ENCODE results near the gene AUH.
"Not testable (repeated sequence)": the region's sequence is repeated elsewhere in the genome, so short reads cannot be mapped to it uniquely, and the experiment has no call there.

Gene AUH

DNA sequence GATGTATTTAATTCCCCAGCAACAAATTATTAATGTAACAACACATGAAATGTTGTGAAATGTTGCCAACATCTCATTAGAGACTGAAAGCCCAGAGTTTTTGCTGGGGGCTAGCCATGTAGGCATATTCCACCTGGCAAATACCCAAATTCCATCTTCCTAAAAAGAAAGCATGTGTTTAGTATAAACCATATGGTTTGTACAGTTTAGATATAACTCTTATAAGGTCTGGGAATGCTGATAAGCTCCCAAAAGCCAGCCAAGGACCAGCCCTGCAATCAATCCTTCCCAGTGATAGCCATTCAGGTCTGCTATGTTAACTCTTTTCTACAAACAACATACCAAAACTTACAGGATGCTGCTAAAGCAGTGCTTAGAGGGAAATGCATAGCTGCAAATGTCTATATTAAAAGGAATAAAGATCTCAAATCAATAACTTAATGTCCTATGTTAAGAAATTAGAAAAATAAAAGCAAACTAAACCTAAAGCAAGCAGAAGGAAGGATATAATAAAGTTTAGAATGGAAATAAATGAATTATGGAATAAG is 158.9 kb downstream of the AUH start:
- peak; percentile 60 for DNase-seq

GRCh38 chr9:91200692-91201336 is 160.9 kb downstream of the AUH start:
- DNase-seq, result no peak

DNA sequence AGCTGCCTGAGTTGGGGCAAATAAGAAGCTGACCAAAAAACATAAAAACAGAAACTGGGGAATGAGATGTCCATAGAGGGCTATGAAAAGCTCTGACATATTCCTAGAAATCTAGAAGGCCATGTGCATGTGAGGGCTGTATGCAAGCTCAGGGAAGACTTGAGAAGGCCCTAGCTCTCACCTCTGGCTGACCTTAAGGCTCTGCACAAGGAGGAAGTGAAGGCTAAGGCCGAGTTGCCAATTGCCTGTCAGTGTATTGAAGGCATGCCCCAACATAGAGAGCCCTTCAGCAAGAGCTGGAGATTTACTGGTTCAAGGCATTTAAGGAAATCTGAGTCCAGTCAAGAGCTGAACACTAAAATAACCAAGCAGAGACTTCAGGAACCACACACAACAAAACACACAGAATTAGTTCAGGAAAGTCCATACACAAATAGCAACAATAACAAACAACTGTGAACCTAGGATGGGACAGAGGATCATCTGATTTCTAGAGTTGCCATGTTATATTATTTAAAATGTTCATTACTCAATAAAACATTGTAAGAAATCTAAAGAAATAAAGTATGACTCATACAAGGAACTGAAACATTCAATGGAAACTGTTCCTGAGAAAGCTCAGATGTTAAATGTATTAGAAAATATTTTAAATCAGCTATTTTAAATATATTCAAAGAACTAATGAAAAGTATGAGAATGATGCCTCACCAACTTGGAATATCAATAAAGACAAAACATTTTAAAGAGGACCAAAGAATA is 161.8 kb downstream of the AUH start:
- no peak for DNase-seq

GRCh38 chr9:91198881-91199280 is 162.8 kb downstream of the AUH start:
- not testable (repeated sequence) for DNase-seq

GRCh38 chr9:91198405-91198804 is 163.3 kb downstream of the AUH start:
- no peak for DNase-seq

DNA sequence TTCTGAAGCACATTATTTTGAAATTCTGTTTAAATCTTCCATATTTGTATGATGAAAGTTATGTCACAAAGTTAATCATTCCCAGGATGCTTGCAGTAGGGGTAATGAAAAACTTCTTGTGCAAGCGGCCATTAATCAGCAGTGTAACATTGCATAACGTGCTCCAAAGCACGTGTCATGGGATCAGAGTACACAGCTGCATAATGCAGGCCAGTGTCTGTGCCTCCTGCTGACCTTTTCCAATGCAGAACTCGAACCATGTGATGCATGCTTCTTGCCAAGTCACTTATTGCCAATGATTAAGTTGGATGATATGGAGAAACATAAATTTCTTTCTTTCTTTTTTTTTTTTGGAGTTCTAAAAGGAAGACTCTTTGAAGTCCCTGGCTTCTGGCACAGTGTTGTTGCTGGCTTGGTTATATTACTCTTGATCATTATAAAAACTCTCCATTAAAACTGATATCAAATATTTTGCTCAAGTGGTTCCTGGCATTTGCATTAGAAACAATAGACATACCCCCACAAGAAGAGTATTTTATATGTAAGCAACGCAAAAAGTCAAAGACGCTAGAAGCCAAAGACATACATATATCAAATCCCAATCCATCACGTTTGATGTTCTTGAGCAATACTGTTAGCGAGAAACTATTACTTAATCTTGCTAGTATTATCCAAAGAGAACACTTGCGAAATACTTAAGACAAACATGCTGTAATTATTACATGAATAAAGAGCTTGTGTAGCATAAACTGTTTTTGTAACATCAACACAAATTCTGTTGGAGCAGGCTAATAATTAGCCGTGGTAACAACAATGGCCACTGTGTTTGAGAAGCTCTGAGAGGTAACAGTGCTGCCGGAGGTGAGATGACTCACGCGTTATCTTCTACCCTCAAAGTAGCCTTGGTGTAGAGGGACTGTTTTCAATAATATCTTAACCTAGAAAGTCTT is 164.2 kb downstream of the AUH start:
- DNase-seq, result peak; percentile 33

DNA sequence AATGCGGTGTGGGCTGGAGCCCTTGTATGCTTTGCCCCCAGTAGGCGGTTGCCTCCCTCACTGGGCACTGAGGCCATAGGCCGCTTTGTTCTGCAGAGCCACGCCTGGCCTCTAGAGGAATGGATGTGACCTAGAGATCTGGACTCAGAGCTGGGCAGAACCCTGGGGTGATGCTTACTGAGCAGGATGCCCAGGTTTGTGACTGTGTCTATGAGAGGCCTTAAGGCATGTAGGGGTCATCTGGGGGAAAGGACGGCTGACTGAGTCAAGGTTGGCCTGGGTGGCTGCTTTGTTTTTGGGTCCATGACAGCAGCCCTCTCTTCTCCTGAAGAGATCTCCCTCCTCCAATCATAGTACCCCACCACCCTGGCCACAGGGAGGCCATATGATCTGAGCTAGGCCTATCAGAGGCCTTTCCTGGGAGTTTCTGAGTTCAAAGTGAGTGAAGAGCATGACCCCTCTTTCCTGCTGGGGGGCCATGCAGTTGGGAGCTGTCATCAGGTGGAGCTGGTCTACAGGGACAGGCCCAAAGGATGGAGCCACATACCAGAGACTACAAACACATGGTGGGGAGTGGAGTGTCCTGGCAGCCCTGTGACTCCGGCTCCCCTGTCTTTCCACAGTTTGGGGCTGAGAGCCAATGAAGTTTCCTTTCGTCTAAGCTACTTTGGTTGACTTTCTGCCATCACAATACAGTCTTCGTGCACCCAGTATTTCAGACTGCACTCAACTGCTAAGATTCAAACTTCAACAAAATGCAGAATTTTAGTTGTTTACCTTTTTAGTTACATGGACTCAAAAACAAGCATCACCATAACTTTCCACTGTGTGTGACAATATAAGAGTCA is 165.4 kb downstream of the AUH start:
- no peak for DNase-seq

GRCh38 chr9:91195372-91196012 is 166.2 kb downstream of the AUH start:
- DNase-seq, result no peak

DNA sequence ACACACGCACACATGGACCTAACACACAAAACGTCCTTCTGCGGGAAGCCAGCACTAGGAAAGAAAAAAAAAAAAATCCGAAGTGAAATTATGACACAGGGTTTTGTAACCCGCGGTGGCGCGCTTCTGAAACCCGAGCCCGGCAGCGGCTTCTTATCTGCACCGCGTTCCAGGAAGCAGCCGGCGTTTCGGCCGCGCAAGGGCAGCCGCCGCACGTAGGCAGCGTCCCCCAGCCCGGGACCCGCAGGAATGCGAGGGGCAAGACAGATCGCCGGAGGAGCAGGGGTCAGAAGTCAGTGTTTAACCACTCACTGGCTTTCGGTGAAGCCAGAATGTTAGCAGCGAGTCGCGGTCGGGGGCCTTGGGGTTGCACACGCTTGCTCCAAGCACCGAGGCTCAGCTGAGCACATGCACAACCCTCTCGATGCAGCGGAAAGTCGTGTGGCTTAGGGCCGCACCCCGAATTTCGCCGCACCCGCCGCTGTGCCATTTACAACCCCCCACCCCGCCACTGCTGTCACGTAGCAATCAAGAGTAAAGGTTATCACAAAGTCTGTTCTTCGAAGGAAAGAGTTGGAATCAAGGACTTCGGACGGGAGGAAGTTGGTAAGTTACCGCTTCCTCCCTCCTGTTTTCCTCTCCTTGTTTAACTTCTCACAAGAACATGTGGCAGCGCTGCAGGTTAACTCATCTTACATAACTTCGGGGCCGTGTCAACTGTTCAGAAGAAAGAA is 167.9 kb downstream of the AUH start:
- peak; percentile 79 for DNase-seq

GRCh38 chr9:91193087-91193657 is 168.5 kb downstream of the AUH start:
- DNase-seq, result peak; percentile 80

- DNase-seq, result no peak
These were observed 169.2 kb downstream of the AUH start for GRCh38 chr9:91192381-91193086.

DNA sequence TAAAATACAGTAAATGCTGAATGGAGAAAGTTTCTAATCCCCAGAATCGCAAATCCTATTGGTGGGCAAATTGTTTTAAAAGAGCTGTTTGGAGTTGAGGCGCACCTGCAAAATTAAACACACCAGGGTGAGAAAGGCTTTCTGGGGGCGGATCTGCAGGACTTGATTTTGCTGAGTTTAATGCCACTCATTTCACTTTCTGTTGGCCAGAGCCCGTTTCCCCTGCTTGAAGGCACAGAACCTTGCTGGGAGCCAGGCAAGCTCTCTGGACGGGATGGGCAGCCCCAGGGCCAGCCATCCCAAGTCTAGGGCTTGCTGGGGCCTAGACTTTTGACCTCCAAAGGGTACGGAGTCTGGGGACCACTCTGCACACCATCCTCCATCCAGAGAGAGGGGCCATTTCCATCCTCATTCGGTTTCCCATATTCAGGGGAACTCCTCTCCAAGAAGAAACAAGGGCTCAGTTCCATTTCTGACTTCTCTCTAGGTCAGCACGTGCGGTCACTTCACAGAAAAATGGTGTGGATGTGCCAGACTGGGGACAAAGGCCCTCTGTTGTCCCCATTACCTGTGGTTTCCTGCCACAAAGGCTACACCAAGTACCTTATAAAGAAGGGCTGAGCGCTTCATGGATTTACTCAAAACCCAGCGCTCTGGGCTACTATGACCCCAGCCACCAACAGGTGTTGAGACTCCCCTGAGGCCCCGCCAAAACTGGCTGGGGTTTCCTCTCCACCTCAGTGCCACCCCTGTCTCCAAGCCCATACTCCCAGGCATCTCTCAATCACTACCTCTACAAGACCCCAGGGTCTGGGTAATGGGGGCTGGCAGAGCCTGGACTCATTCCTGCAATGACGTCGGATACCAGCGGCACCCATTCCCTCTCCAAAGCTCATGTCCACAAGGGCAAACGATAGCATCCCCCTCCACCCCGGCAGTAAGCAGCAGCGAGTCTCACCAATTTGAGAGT is 170.0 kb downstream of the AUH start:
- no peak for DNase-seq

DNA sequence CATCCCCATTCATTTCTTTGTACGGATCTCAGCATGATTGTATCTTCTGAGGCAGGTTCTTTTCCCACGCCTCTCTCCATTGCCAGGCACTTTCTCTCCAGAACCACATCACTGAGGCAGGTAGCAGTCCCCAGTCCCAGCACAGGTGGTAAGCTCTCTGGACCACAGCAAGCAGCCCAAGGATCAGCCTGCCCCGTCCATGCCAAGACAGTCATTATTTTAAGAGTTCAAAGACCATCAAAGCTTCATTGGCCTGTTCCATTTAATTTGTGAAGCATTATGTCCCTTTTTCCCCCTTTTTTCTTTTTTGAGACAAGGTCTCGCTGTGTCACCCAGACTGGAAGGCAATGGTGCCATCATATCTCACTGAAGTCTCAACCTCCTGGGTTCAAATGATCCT is 171.7 kb downstream of the AUH start:
- DNase-seq, result no peak

- no peak for DNase-seq
These were observed 172.8 kb downstream of the AUH start for GRCh38 chr9:91188719-91189590.

DNA sequence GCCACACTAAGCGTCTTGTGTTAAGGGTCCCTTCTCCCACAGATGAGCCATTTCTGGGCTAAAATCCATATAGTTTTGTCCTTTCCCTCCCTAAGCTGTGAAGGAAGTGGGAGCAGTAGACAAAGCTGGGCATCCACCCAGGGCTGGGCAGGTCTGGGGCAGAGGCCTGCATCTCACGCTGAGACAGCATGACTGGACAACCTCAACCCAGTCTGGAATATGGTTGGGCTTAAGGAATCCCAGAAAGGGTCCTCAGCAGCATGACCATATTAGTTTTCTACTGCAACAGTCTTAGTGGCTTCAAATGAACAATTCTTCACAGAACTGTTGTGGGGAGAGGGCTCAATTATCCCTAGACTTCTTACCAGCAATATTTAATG is 173.8 kb downstream of the AUH start:
- no peak for DNase-seq

DNA sequence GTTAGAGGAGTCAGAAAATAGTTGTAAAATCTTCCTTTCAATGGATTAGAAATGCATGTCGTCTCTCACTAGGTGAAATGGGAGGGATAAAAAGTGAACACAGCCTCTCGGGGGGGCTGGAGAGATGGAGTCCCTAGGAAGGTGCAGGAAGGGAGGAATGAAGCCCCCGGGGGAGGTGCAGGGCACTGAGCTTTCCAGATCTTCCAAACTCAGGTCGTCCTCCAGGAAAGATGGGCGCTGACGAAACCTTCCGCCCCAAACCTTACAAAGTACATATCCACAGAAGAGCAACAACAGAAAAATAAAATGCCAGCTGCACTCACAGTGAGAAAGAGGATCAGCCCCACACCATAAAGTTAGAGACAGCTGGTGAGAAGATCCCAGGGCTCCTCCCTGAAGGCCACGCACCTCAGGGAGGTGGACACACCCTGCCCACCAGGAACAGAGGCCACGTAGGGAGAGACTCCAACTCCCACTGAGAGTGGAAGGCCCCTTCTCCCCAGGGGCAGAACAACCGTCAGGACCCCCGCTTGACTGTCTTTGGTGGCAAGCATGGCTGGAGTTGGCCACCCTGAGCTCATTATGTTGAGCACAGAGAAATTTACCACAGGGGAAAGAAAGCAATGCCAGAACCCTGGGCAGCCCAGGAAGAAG is 174.3 kb downstream of the AUH start:
- DNase-seq, result no peak

DNA sequence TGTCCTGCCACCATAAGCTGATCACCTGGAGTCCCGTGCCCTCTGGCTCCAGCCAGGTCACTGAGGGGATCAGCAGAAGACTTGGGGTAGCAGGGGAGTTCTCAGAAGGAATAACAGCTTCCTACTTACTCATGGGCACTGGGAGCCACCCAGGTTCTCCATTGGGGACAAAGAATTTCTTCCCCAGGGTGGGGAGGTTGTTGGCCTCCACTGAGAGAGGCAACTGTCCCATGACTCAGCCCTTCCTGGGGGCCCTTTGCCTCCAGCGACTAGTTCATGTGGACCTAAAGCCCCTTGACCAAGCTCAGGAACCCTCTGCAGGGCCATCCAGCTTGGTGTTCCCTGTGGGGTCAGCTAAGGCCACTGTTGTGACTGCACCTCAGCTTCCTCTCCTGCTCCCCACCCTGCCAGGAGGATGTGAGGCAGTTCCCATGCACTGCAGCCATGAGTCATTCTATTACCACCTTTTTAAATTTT is 175.0 kb downstream of the AUH start:
- no peak for DNase-seq
